ENCODE measurements around the gene MPV17L2. TPM values are rescaled to one million over a fixed set of nuclear protein-coding genes. Genes with fewer than 3 reads are reported as not detected.

The MPV17L2 gene
- total and polyA plus RNA-seq, 10 of the 15 experiments (the other 5 are each of a cell fraction or from before 2014, with no cell fraction given) = 5.1 to 57.2 (median 22.9) TPM

GRCh38 chr19:18203863-18204393, 10.9 kb downstream of the MPV17L2 start, which contains the start of gene RAB3A (continued):
- TF ChIP-seq ZNF687 (IDR thresholded peaks at IDR 0.05) = no peak
- no peak for TF ChIP-seq EGR1 (IDR thresholded peaks at IDR 0.05; ENCODE audit: borderline replicate concordance in 1 of 2, low read depth in 2 of 2, low read length in 2 of 2)
- peak; percentile 82; the same call in 1 of the 2 replicates for TF ChIP-seq CREB1 (IDR thresholded peaks at IDR 0.05; ENCODE audit: low read depth)
- no peak for TF ChIP-seq TCF12 (IDR thresholded peaks at IDR 0.05; ENCODE audit: low read depth, low read length)
- peak; percentile 100 for TF ChIP-seq PKNOX1 (IDR thresholded peaks at IDR 0.05)
- TF ChIP-seq HDGF (IDR thresholded peaks at IDR 0.05) = peak; percentile 99
- no peak for TF ChIP-seq TBL1XR1 (IDR thresholded peaks at IDR 0.05; ENCODE audit: low read depth, low read length)
- no peak for TF ChIP-seq E2F8 (IDR thresholded peaks at IDR 0.05; ENCODE audit: low read depth, partially characterized antibody)
- TF ChIP-seq SPI1 (IDR thresholded peaks at IDR 0.05; ENCODE audit: borderline replicate concordance, insufficient read depth, low read depth, low read length) = no peak
- no peak for TF ChIP-seq SMAD5 (IDR thresholded peaks at IDR 0.05; ENCODE audit: low read depth)
- TF ChIP-seq ZBTB33 (IDR thresholded peaks at IDR 0.05) = no peak
- TF ChIP-seq FOS (IDR thresholded peaks at IDR 0.05; ENCODE audit: borderline replicate concordance, extremely low read depth, insufficient read length) = peak; percentile 99
- no peak for TF ChIP-seq EED (IDR thresholded peaks at IDR 0.05; ENCODE audit: low read depth)
- TF ChIP-seq SIN3A (IDR thresholded peaks at IDR 0.05; ENCODE audit: low read depth, low read length) = 0 out of 2 replicates have a peak, but pooled peaks have one; percentile 61
- peak; percentile 89 for TF ChIP-seq CEBPZ (IDR thresholded peaks at IDR 0.05; ENCODE audit: low read depth, low read length)
- no peak for TF ChIP-seq EZH2 (IDR thresholded peaks at IDR 0.05; ENCODE audit: borderline replicate concordance, control insufficient read depth, low read depth, low read length)

Data from GM12878 (cell line).